Smooth muscle cell (in vitro differentiated cells): ENCODE results near the gene STRBP. TPM values are rescaled to one million over a fixed set of nuclear protein-coding genes. Genes with fewer than 3 reads are reported as not detected.

ENCODE experiments used
- DNase-seq: peaks from one replicate; lab custom pipeline; 2025; ENCODE audit not compliant: unreplicated experiment; lab: John Stamatoyannopoulos, UW
- H2AFZ ChIP-seq: fragments of 200-600 bp; sonication (generic); 2 replicates; pipeline ENCODE4 v1.6.0; 2016; ENCODE audit warnings: antibody characterized with exemption, low read depth, mild to moderate bottlenecking
- H3F3A ChIP-seq: fragments of 200-600 bp; sonication (generic); 2 replicates; pipeline ENCODE4 v1.6.0; 2017; ENCODE audit warnings: antibody characterized with exemption, low read depth
- H3K27ac ChIP-seq: fragments of 200-600 bp; sonication (generic); 2 replicates; pipeline ENCODE4 v1.5.1; 2016; ENCODE audit warnings: low read depth, mild to moderate bottlenecking
- H3K27me3 ChIP-seq: fragments of 200-600 bp; sonication (generic); 2 replicates; pipeline ENCODE4 v1.6.1; 2016; ENCODE audit warnings: low read depth, mild to moderate bottlenecking
- H3K36me3 ChIP-seq: fragments of 200-600 bp; sonication (generic); 2 replicates; pipeline ENCODE4 v1.5.1; 2016; ENCODE audit warnings: low read depth
- H3K4me1 ChIP-seq: fragments of 200-600 bp; sonication (generic); 2 replicates; pipeline ENCODE4 v1.5.1; 2016; ENCODE audit warnings: low read depth
- H3K4me2 ChIP-seq: fragments of 200-600 bp; sonication (generic); 2 replicates; pipeline ENCODE4 v1.6.0; 2016; ENCODE audit warnings: mild to moderate bottlenecking
- H3K4me3 ChIP-seq: fragments of 200-600 bp; sonication (generic); 2 replicates; pipeline ENCODE4 v1.5.1; 2016; ENCODE audit warnings: mild to moderate bottlenecking
- H3K79me2 ChIP-seq: fragments of 200-600 bp; sonication (generic); 2 replicates; pipeline ENCODE4 v1.6.0; 2016; ENCODE audit warnings: low read depth, mild to moderate bottlenecking
- H3K9ac ChIP-seq: fragments of 200-600 bp; sonication (generic); 2 replicates; pipeline ENCODE4 v1.6.0; 2016; ENCODE audit warnings: low read depth
- H3K9me3 ChIP-seq: fragments of 200-600 bp; sonication (generic); replicated peaks from 2 replicates; pipeline ENCODE4 v1.5.1; 2016; ENCODE audit warnings: low read depth
- H4K20me1 ChIP-seq: fragments of 200-600 bp; sonication (generic); 2 replicates; pipeline ENCODE4 v1.6.0; 2016; ENCODE audit warnings: low read depth
- CTCF ChIP-seq: fragments of 200-600 bp; sonication (generic); IDR thresholded peaks from 2 replicates; pipeline ENCODE4 v1.5.1; 2017; ENCODE audit warnings: borderline replicate concordance, mild to moderate bottlenecking, antibody characterized with exemption; ENCODE audit not compliant: insufficient read depth, poor library complexity, severe bottlenecking
- WGBS: methylation state at CpG from one replicate; pipeline ENCODE4 v1.1.7; 2016; ENCODE audit warnings: low lambda C conversion rate; 5-methylcytosine and 5-hydroxymethylcytosine counted together
- polyA plus RNA-seq: library from polyadenylated mRNA; unstranded; fragments of >200 nt; fragmentation: Nextera tagmentation; extraction: Ambion mirVana; gene quantifications from 2 replicates; pipeline ENCODE4 v1.2.1, GENCODE V29; 2016
- total RNA-seq: library from RNA; depleted of rRNA; stranded (reverse); fragments of >200 nt; gene quantifications from 2 replicates; pipeline ENCODE4 v1.2.3, GENCODE V29; 2014

STRBP gene
- total and polyA plus RNA-seq, 2 experiments from 2014 or later = 6.6 to 11.9 TPM

- peaks cover 5% of the 10 kb centered on the region for H3K79me2 ChIP-seq
- TF ChIP-seq CTCF = no peak
- H3K27ac ChIP-seq = no peak overlapping the region
- no peaks in the 10 kb centered on the region for H3F3A ChIP-seq
- H3K4me3 ChIP-seq = peak overlapping the region; percentile 83
- peak overlapping the region; percentile 51 for H3K9ac ChIP-seq
- peaks cover 12% of the 10 kb centered on the region for H3K4me1 ChIP-seq
- peak overlapping the region; percentile 93 for H3K4me2 ChIP-seq
- peaks cover 12% of the 10 kb centered on the region for H4K20me1 ChIP-seq
- DNase-seq = no peak
- H3K36me3 ChIP-seq = no peaks in the 10 kb centered on the region
- WGBS = 2% methylated on average over 13 of the region's 34 CpGs
- no peak overlapping the region for H2AFZ ChIP-seq
- peaks cover 28% of the 10 kb centered on the region for H3K27me3 ChIP-seq
- no peaks in the 10 kb centered on the region for H3K9me3 ChIP-seq
These were observed 746 bp downstream of the STRBP start for GRCh38 chr9:123267481-123268198.

GRCh38 chr9:123266655-123267399 lies 1.6 kb downstream of the STRBP start:
- peaks cover 12% of the 10 kb centered on the region for H3K4me1 ChIP-seq
- H3K27me3 ChIP-seq = peaks cover 28% of the 10 kb centered on the region
- no peaks in the 10 kb centered on the region for H3K9me3 ChIP-seq
- no peak for DNase-seq
- peak overlapping the region; percentile 83 for H3K4me3 ChIP-seq
- TF ChIP-seq CTCF = no peak
- no peak overlapping the region for H3K9ac ChIP-seq
- H3K36me3 ChIP-seq = no peaks in the 10 kb centered on the region
- peaks cover 6% of the 10 kb centered on the region for H3K79me2 ChIP-seq
- no peaks in the 10 kb centered on the region for H3F3A ChIP-seq
- H4K20me1 ChIP-seq = peaks cover 19% of the 10 kb centered on the region
- no peak overlapping the region for H3K27ac ChIP-seq
- peak overlapping the region; percentile 93 for H3K4me2 ChIP-seq
- WGBS = 45% methylated on average over 8 of the region's 9 CpGs
- H2AFZ ChIP-seq = no peak overlapping the region

GRCh38 chr9:123265833-123266232 lies 2.6 kb downstream of the STRBP start:
- no peak for TF ChIP-seq CTCF
- peaks cover 6% of the 10 kb centered on the region for H3K79me2 ChIP-seq
- 94% methylated on average over 4 of the region's 4 CpGs for WGBS

More at GRCh38 chr9:123265833-123266232, 2.6 kb downstream of the STRBP start:
- DNase-seq = no peak
- Histone ChIP-seq H3K4me2 (no peak overlapping the region), H4K20me1 (peaks cover 23% of the 10 kb centered on the region), H3K36me3 (no peaks in the 10 kb centered on the region), H3K4me1 (peaks cover 12% of the 10 kb centered on the region), H3F3A (no peaks in the 10 kb centered on the region), H3K27ac (no peak overlapping the region), H3K27me3 (peaks cover 28% of the 10 kb centered on the region), H3K9me3 (no peaks in the 10 kb centered on the region), H3K9ac (no peak overlapping the region), H3K4me3 (no peak overlapping the region), H2AFZ (no peak overlapping the region)
